CD4-positive, alpha-beta T cell treated with Interleukin-1 beta for 1 hour (primary cell): ENCODE measurements around the gene MYO7B.

Experiments used
- DNase-seq, 2 donors: peaks; one replicate each; pipeline ENCODE4 v3.0.0-alpha.2; 2020 to 2022

The MYO7B gene

DNA sequence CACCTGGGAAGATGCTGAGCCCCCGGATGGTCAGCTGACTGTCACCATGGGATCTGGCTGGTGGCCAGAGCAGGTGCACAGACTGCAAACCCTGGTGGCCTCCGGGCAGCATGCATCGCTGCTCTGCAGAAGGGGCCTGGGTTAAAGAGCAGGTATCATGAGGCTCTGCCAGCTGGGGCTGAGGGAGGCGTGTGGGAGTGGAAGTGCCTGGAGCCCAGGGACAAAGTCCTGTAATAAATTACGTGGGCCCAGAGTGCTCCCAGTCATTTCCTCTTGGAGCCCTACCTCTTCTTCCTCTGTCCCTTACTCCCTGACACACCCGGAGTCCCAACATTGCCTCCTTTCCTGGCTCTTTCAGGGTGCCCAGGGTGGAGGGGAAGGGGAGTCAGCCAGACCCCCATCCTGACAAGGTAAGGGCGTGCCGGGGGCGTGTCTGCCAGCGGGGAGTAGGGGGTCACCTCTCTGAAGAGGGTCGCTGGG is at the start of gene MYO7B:
TSS of gene MYO7B (plus strand) at position 262 of the 480 bp plus-strand sequence. CDS start 24,040 bp downstream, outside the sequence.
- no peak for DNase-seq

DNA sequence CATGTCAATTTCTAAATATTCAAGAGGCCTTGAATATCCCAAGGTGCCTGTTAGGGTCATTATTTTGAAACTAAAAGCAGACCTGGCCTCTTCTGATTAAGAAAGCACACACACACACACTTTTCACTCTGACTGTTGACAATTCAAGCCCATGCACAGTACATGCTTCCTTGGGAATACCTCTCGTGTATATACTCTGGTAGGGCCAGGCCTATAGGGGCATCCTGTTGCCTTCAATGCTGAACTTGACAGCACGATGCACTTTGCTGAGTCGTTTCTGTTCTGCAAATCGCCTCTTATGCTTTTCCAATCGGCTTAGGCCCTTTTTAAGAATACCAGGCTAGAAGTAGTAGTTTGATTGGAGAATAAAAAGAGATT is 49.8 kb upstream of the MYO7B start:
- no peak for DNase-seq

- no peak for DNase-seq
Observed at GRCh38 chr2:127486247-127487058, 49.0 kb upstream of the MYO7B start.

- DNase-seq, result no peak
Observed at GRCh38 chr2:127490283-127490682, 45.2 kb upstream of the MYO7B start.

- DNase-seq, result no peak
Observed at GRCh38 chr2:127498386-127498785, 37.1 kb upstream of the MYO7B start.

DNA sequence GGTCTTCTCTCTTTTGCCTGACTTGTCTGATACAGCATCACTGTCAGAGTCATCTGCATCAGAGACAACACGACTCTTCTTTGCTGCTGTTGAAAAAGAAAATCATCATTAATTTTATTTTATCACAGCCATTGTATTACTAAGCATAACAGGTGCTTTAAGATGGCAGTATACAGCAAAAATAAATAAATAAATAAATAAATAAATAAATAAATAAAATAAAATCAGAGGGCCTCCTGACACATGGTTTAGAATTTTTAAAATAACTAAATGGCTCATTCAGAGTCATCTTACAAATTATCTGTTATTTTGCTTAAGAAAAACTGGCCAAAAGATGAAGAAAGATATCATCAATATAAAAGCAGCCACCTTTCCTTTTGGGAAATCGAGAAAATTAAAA is 32.0 kb upstream of the MYO7B start:
- no peak for DNase-seq

DNA sequence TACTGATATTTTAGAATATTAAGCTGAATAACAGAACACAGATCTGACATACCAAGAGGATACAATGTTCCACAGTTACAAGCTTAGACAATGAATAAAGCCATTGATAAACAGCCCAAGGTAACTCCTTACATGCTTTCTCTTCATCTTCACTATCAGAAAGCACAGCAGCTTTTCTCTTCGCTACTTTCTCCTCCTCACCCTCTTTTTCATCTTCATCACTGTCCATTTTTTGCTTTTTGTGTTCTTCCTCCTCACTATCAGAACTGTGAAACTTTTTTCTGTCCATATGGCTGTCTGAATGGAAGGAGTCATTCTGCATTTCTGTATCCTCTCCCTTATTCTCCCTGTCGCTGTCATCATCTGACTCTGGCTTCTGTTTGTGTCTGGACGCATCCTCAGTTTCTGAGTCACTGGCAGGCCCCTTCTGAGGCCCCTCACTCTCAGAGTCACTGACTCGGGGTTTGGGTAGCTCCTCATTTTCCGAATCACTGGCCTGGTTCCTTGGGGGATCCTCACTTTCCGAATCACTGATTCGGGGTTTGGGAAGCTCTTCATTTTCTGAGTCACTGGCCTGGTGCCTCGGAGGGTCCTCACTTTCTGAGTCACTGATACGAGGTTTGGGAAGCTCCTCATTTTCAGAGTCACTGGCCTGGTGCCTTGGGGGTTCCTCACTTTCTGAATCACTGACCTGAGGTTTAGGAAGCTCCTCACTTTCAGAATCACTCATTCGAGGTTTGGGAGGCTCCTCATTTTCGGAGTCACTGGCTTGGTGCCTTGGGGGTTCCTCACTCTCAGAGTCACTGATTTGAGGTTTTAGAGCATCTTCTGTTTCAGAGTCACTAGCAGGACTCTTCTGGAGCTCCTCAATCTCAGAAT is 30.7 kb upstream of the MYO7B start:
- no peak for DNase-seq

DNA sequence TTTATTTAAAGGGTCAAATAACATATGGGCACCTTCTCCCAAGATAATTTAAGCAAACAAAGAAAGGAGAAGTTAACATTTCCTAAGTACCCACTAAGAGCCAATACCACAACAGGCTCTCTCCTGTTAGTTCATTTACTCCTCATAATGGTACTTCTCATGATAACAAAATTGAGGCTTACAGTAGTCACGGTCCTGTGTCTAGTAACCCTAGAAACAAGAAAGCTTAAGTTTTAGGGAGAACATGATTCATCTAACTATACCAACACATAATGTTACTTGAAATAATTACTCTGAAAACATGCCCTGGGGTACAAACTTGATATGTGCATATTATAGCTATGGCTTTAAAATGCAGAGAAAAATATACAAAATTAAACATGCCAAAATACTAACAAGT is 29.0 kb upstream of the MYO7B start:
- no peak for DNase-seq

- no peak for DNase-seq
Observed at GRCh38 chr2:127508023-127508630, 27.4 kb upstream of the MYO7B start.

GRCh38 chr2:127508631-127509034 is 26.9 kb upstream of the MYO7B start:
- no peak for DNase-seq

- no peak for DNase-seq
Observed at GRCh38 chr2:127510073-127510472, 25.4 kb upstream of the MYO7B start.

GRCh38 chr2:127511090-127511695 is 24.3 kb upstream of the MYO7B start:
- no peak for DNase-seq

DNA sequence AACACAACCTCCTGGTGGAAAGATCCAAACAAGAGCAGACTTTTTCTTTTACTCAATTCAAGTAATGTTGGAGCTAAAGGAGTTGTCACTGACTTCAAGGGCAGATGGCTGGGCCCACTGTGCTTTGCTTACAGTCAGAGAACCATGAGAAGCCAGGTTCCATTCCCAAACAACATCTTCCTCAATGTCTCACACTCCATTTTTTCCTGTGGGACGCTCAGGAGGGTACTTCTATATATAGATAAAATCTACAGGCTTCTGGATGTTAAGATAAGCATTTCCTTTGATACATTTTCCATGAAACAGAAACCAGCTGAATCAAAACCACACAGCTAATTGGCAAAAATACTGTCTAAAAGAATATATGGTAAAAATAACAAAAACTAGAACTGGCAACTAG is 23.6 kb upstream of the MYO7B start:
- DNase-seq, result no peak

DNA sequence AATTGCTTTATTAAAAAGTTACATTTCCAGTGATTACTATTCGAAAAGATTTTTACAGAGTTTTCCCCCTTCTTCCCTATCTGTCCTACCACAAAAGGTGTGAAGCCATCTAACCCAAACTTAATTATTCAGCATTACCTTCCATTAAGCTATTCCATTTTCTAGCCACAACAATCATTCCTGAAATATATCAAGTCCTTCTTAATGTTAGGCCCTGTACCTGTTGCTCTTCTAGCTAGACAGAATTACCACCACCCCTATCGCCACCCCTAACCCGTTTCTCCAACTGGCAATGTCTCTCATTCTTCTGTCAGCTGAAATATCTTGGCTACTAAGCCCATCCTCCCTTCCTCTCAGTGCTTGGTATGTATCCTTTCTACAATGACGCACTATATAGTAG is 23.1 kb upstream of the MYO7B start:
- no peak for DNase-seq

- no peak for DNase-seq
Observed at GRCh38 chr2:127514076-127514475, 21.4 kb upstream of the MYO7B start.

DNA sequence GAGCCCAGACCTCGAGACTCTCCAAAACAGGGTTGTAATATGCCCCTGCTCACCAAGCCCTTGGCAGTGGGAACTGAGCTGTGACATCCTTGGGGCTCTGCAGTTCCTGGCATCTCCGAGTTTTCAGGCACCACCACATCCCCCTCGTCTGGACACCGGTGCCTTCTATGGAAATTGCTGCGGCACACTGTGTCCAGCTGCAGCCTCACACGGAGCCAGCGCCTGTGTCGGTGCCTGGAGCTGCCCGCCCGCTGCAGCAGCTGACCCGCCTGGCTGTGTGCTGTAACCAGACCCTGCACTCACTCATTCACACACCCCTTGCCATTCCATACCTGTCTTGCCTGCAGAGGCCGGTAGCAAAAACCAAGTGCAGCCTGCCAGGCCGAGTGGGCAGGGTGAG is 21.0 kb upstream of the MYO7B start:
- DNase-seq, result no peak

DNA sequence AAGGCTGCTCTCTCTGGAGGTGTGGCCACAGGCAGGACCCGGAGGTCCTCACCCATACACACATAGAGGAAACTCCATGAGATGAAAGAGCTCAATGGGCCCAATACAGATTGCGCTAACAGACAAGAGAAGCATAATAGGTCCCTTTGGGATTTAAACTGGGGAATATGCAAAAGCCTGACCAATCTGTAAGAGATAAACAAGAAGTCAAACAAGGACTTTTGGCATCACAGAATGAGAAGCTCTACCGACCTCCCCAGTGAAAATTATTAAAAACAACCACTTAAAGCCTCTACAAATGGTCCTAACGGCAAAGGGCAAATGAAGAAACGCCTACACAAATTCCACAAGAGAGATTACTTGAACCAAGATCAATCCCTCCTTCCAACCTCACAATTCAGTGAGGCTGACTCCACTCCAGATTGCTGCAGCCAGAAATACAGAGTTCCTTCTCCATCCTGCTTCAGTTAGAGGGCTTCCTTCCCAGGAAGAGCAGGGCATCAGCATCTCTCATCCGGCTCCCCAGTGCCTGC is 20.0 kb upstream of the MYO7B start:
- DNase-seq, result no peak

DNA sequence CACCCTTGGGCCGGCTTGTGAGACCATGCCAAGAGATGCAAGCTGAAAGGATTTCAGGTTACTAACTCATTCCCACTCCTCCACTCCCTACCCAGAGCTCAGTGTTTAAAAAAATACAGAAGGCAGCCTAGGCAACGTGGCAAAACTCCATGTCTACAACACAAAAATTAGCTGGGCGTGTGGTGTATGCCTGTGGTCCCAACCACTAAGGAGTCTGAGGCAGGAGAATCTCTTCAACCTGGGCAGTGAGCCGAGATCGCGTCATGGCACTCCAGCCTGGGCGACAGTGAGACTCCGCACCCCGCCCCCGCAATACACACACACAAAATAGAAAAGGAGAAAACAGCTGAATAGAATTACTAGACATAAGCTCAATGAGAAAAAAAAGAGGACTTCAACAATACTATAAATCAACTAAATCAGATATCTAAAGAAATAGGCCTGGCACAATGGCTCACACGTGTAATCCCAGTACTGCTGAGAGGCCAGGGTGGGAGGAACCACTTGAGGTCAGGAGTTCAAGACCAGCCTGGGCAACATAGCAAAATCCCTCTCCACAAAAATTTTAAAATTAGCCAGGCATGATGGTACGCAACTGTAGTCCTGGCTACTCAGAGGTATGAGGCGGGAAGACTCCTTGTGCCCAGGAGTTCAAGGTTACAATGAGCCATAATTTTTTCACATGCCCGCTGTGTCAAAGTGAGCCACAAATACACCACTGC is 19.3 kb upstream of the MYO7B start:
- no peak for DNase-seq

DNA sequence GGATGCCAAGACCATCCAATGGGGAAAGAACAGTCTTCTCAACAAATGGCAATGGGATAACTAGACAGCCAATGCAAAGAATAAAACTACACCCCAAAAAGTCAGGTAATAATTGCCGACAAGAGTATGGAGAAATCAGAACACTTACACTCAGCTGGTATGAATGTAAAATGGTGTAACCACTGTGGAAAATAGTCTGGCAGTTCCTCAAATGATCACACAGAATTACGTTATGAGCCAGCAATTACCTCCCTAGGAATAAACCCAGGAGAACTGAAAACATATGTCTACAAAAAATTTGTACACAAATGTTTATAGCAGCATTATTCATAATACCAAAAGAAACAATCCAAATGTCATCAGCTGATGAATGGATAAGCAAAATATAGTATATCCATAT is 18.0 kb upstream of the MYO7B start:
- no peak for DNase-seq

GRCh38 chr2:127520424-127520823 is 15.1 kb upstream of the MYO7B start:
- DNase-seq, result no peak

GRCh38 chr2:127523269-127523939 is 12.1 kb upstream of the MYO7B start:
- no peak for DNase-seq
